ENCODE measurements around the gene ANGPTL4. TPM values are rescaled to one million over a fixed set of nuclear protein-coding genes. Genes with fewer than 3 reads are reported as not detected.
A peak's percentile ranks its signal among the peaks of the same experiment; 100 is the strongest.

Gene ANGPTL4
- total RNA-seq, 1 experiment from 2014 or later = 32.8 TPM

DNA sequence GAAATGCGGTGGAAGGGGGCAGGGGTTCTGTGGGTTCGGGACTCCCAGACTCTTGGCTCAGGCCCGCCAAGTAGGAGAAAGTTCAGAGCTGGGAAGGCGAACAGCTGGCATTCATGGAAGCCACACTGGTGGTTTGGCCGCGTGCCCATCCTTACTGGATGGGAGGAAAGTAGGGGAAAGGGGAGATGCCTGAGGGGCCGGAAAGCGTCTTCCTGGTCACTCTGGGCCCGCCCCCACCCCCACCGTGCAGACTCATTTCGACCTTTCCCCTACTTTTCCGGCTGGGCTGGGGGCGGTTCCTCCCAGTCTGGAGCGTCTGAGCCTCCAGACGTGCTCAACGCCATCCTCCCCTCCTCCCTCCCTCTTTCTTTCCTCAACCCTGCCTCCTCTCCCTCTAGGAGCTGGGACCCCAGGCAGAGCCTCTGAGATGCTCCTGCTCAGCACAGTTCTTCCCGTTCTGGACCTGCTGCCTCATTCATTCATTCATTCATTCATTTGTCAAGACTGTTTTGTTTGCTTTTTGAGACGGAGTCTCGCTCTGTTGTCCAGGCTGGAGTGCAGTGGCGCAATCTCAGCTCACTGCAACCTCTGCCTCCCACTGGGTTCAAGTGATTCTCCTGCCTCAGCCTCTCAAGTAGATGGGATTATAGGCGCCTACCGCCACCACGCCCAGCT lies 3.5 kb downstream of the ANGPTL4 start:
- Mint-ChIP-seq H3K27me3 (ENCODE audit: insufficient read depth, unreplicated experiment) (no peaks in the 10 kb centered on the region), H3K36me3 (ENCODE audit: insufficient read depth, unreplicated experiment) (peaks cover 6% of the 10 kb centered on the region), H3K9me3 (ENCODE audit: unreplicated experiment) (no peaks in the 10 kb centered on the region), H3K4me3 (ENCODE audit: unreplicated experiment) (peak overlapping the region; percentile 39), H3K27ac (ENCODE audit: low read depth, unreplicated experiment) (no peak overlapping the region), H3K4me1 (ENCODE audit: insufficient read depth, unreplicated experiment) (peaks cover 24% of the 10 kb centered on the region)
- peak; percentile 100 for DNase-seq (ENCODE audit: unreplicated experiment)
- intact Hi-C loops (cut with micrococcal nuclease) = no loop called here
- no TSS peak for BruUV-seq (replicated peaks)
- ChIA-PET CTCF (interaction anchor here (0.6 to 3.5 kb wide), 5 partner anchors 9 to 1208 kb away, joined by 3 to 24 read pairs (median 3); no protein-coding TSS in a partner anchor), POLR2A (interaction anchor here (1.3 to 5.7 kb wide), 2 partner anchors 22 to 77 kb away, joined by 4 to 31 read pairs; partner anchors contain the start of gene RAB11B)
- TF ChIP-seq CTCF (IDR thresholded peaks at IDR 0.05; ENCODE audit: unreplicated experiment) = no peak

- Mint-ChIP-seq H3K4me3 (ENCODE audit: unreplicated experiment) (no peak overlapping the region), H3K4me1 (ENCODE audit: insufficient read depth, unreplicated experiment) (peaks cover 17% of the 10 kb centered on the region), H3K36me3 (ENCODE audit: insufficient read depth, unreplicated experiment) (peaks cover 25% of the 10 kb centered on the region), H3K27ac (ENCODE audit: low read depth, unreplicated experiment) (no peak overlapping the region), H3K27me3 (ENCODE audit: insufficient read depth, unreplicated experiment) (no peaks in the 10 kb centered on the region), H3K9me3 (ENCODE audit: unreplicated experiment) (no peaks in the 10 kb centered on the region)
- POLR2A ChIA-PET = interaction anchor here (1.8 kb wide), 1 partner anchor 20 kb away, joined by 3 read pairs; the partner anchor contains the start of gene RAB11B
- TF ChIP-seq CTCF (IDR thresholded peaks at IDR 0.05; ENCODE audit: unreplicated experiment) = no peak
- DNase-seq (ENCODE audit: unreplicated experiment) = peak; percentile 37
- CTCF ChIA-PET = interaction anchor here (0.7 to 3.5 kb wide), 2 partner anchors 16 to 20 kb away, joined by 3 to 24 read pairs; partner anchors contain the start of gene RAB11B
- BruUV-seq (replicated peaks) = no TSS peak
- intact Hi-C loops (cut with micrococcal nuclease) = no loop called here
These were observed 6.4 kb downstream of the ANGPTL4 start for GRCh38 chr19:8370176-8371010.

- Mint-ChIP-seq H3K4me1 (ENCODE audit: insufficient read depth, unreplicated experiment) (peaks cover 16% of the 10 kb centered on the region), H3K36me3 (ENCODE audit: insufficient read depth, unreplicated experiment) (peaks cover 25% of the 10 kb centered on the region), H3K9me3 (ENCODE audit: unreplicated experiment) (no peaks in the 10 kb centered on the region), H3K4me3 (ENCODE audit: unreplicated experiment) (no peak overlapping the region), H3K27me3 (ENCODE audit: insufficient read depth, unreplicated experiment) (no peaks in the 10 kb centered on the region), H3K27ac (ENCODE audit: low read depth, unreplicated experiment) (no peak overlapping the region)
- ChIA-PET CTCF (interaction anchor here (0.7 kb wide), 1 partner anchor 19 kb away, joined by 3 read pairs; the partner anchor contains the start of gene RAB11B), POLR2A (no interaction called here)
- no TSS peak for BruUV-seq (replicated peaks)
- DNase-seq (ENCODE audit: unreplicated experiment) = no peak
- intact Hi-C loops (cut with micrococcal nuclease) = no loop called here
- no peak for TF ChIP-seq CTCF (IDR thresholded peaks at IDR 0.05; ENCODE audit: unreplicated experiment)
These were observed 7.3 kb downstream of the ANGPTL4 start for GRCh38 chr19:8371011-8371804.

All from MCF 10A (cell line).